Measurements from ENCODE around the gene ASPA.
"Not testable (repeated sequence)": the region's sequence is repeated elsewhere in the genome, so short reads cannot be mapped to it uniquely, and the experiment has no call there.

Gene ASPA

DNA sequence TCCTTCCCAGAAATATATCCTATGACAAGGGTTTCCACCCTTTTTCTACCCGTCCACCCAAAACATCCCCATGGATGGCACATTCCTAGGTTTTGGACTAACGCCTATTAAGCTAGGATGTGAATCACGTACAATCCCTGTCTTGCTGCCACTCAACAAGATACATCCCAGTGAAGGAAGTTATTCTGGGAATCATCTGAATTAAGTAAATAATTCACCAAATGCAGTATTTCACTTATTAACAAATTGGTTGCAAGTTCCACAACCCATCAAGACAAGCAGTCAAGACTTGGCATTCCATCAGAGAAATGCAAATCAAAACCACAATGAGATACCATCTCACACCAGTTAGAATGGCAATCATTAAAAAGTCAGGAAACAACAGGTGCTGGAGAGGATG lies 32.1 kb downstream of the ASPA start:
- no peak for DNase-seq (ENCODE audit: low spot score)

DNA sequence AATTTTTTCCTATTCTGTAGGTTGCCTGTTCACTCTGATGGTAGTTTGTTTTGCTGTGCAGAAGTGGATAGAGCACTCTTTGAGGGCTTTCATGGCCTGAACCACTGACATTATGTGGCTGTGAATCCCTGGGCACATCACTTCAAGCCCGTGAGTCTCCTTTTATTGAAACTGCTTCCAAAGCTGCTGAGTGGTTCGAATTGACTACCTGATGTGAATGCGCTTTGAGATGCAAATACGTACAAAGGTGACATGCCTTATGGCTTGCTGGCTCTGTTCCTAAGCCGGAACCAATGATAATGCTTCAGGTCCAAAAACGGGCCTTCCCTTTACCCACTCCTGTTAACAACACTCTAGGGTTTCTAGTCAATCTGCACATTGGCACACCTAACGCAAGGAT lies 34.3 kb downstream of the ASPA start:
- DNase-seq (ENCODE audit: low spot score): no peak

- DNase-seq (ENCODE audit: low spot score): no peak
Observed at GRCh38 chr17:3511852-3512504, 36.2 kb downstream of the ASPA start.

- DNase-seq (ENCODE audit: low spot score): no peak
Observed at GRCh38 chr17:3512505-3513171, 36.8 kb downstream of the ASPA start.

DNA sequence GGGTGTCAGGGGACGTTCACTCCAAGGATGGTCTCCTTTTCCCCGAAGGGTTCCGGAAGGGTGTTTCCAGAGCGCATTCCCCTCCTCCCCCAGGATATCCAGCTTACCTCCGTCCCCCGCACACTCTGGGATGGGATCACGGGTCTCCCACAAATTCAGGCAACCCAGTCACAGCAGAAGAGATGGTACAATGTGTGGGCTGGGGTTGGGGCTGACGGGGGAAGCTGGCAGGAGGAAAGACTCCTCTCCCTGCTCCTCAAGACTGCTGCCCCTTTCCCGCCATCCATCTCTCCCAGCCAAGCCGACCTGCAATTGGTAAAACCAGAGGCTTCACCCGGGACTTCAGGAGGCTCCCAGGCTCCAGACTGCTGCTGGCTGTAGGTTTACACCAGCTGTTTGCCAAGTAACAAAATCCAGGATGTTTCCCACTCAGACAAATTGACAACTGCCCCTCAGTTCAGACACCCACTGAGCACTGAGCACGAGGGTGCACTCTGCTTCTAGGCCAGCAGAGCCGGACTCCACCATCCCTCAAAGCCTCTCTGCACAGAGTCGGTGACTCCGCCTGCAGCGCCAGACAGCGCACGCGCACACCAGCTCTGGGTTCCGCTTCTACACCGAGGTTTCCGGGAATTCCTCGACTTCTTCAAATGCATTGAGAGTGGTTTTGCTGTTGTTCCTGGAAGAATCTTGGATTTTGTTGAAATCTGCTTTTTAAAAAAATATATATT lies 37.7 kb downstream of the ASPA start:
- no peak for DNase-seq (ENCODE audit: low spot score)

DNA sequence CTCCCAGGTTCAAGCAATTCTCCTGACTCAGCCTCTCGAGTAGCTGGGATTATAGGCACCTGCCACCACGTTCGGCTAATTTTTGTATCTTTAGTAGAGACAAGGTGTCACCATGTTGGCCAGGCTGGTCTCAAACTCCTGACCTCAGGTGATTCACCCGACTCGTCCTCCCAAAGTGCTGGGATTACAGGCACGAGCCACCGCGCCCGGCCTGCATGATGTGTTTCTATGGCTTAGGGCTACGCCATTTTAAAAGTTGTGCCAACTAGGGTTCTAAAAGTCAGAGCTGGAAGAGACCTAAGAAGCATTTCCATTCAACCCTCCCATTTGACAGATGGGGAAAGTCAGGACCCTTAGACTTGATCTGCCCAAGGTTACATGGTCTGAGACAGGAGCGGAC lies 38.4 kb downstream of the ASPA start:
- DNase-seq (ENCODE audit: low spot score): not testable (repeated sequence)

DNA sequence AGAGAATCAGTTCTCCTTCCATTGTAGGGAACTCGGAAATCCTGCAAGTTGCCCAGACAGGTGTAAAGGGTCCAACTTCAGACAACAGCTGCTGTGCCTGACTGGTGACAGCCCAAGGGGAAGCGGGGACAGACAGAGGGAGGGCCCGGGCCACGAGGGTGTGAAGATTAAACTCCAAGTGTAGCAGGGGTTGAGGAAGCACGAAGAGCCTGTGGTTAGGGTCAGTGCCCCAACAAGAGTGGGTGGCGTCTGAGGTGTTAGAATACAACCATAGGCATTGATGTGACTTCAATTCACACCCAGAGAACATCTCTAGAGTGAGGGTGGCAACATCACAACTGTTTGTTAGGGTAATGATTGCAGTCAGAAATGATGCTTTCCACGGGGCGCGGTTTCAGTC lies 39.1 kb downstream of the ASPA start:
- no peak for DNase-seq (ENCODE audit: low spot score)

GRCh38 chr17:3519472-3519871 lies 43.7 kb downstream of the ASPA start:
- DNase-seq (ENCODE audit: low spot score): not testable (repeated sequence)

- no peak for DNase-seq (ENCODE audit: low spot score)
Observed at GRCh38 chr17:3524024-3524423, 48.2 kb downstream of the ASPA start.

DNA sequence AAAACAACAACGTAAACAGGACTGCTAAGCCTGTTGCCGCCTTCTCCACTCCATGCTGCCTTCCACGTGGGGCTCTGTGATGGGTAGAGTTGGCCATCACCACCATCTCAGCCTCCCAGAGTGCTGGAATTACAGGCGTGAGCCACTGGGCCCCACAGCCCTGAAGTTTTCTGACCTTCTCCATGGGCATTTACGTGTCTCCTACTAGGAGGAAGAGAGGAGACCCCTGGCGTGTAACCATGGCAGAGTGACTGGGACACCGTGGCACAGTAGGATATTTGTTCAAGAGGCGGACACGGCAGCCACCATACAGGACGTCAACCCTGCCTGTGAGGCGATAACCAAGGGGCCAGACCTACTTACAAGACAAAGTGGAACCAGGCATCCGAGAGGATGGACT lies 50.7 kb downstream of the ASPA start:
- no peak for DNase-seq (ENCODE audit: low spot score)

GRCh38 chr17:3526971-3527370 lies 51.2 kb downstream of the ASPA start:
- DNase-seq (ENCODE audit: low spot score): no peak

DNA sequence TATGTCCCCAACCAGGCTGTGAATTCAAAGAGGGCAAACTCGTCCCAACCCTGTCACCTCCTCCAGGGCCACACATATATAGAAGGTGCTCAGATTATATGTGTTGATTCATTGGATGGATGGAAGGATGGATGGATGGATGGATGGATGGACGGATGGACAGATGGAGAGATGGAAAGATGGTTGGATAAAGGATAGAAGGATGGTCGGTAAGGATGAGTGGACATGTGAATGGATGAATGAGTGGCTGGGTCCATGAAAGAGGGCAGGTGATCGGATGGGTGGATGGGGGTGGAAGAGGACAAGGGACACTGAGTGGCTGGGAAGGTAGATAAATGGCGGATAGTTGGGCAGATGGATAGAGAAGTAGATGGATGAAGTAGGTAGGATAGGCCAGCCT lies 51.7 kb downstream of the ASPA start:
- no peak for DNase-seq (ENCODE audit: low spot score)

DNA sequence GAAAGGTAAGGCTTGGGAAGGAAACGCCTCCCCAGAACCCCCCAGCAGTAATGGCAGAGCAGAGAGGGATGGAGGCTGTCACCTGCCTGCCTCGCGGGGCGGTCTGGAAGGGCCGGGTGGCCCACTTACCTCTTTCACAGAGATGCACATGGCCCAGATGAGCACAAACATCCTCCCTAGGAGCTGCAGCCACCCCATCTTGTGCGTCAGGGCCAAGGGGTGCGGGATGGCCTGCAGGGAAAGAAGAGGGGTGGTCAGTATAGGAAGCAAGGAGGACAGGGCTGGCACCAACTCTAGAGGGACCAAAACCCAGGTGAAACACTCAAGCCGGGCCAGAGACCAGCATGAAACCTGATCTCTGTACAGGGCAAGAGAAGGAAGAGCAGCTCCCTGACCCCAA lies 52.1 kb downstream of the ASPA start:
- no peak for DNase-seq (ENCODE audit: low spot score)

DNA sequence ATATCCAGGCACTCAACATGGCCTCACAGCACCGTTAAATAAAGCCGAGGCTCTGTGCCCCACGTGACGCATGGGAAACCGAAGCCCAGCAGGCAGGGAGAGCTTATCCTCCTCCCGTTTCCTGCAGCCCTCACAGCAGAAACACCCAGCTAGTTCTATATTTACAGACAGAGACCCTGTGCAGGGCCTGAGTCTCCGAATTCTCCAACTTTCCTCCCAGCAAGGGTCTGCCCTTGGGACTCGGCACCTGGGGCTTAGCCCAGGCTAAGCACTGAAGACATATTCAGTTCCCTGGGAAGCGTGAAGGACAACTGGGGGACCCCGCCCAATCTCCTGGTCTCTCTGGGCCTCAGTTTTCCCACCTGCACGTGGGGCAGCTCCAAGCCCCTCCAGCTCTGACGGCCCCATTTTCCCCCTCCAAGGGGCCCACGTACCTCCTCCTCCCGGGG lies 52.6 kb downstream of the ASPA start:
- no peak for DNase-seq (ENCODE audit: low spot score)

DNA sequence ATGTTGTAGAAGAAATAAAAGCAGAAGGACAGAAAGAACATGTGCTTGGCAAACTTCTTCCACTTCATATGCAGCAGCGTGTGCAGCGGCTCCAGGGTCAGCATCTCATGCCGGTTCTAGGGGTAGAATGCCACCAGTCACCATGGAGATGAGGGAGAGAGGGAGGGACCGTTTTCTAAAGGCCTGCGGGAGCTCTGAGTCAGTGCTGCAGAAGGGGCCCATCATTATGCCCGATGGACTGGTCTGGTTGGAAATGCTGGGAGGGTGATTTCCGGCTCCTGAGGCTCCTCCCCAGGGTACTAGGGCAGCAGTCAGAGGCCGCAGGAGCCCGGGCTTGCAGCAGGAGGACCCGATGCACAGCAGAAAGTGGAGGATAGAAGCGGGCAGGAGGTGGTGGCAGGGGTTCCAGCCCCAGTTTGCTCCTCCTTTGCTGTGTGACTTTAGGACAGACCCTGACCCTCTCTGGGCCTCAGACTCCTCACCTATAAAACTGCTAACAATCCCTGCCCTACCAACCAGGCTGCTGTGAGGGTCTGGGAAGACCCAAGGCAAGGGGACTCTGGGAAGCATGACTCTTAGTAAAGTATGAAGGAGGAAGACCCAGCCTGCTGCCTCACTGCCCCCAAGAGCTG lies 53.2 kb downstream of the ASPA start:
- DNase-seq (ENCODE audit: low spot score): no peak

GRCh38 chr17:3529817-3530741 lies 54.3 kb downstream of the ASPA start:
- DNase-seq (ENCODE audit: low spot score): peak; percentile 80

DNA sequence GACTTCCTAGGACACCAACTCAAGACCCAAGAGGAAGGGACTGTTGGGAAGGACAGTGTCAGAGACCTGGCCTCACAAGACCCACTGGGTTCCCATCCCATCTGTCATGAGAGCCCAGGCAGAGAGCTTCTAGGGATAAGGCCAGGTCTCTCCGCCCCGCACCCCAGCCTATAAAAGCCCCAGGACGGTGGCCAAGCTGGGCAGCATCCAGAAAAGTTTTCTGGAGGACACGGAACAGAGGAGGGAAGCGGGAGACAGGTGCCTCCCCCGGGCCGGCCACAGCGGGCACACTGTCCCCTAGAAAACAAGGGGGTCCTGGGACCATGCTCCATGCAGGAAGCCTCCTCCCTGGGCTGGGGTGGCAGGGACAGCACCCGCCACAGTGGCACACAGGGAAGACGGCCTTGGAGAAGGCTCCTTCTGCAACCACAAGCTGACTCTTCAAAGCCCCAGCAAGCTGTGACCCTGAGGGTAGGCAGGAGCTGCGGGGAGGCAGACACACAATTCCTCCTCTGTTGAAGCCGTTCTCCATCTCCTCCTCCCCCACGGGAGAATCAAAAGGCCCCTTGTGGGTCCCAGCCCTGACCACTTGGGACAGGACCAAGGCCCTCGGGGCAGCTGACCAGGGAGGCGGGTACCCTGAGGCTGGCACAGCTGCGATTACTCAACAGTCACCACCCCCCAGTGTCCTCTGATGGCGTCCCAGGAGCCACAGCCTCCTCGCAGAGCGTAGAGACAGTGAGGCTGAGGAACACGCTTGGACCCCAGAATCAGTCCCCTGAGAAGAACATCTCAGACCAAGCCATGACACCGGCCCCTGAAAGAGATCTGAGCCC lies 55.7 kb downstream of the ASPA start:
- DNase-seq (ENCODE audit: low spot score): no peak

DNA sequence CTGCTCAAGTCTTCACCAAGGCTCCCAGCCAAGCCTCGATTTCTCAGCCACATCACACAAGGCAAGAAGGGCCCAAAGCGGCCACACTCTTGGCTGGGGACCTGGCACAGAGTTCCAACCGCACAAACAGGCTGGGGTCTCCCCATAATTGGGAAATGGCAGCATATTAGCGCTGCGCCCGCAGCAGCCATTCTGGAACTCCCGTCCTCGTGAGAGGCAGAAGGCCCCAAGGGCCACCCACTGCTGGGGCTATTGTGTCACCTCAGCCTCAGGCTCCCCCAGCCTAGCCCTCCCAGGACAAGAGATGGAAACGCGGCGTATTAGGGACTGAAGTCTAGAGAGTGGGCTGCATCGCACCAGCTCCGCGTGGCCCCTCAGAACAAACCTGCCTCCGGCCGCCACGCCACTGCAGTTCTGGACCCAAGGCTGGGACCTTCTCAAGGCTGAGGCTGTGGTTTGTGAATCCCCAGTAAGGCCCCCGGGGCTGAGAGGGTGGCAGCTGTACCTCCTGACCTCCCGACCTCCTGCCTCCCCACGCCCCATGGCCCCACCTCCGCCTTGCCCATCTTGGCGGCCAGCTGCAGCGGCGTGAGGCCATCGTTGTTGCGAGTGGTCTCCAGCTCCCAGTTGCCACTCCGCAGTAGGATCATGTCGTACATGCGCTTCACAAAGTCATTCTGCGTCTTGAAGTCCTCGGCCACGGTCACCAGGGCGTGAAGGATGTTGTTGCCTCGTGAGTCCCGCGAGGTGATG lies 56.5 kb downstream of the ASPA start:
- no peak for DNase-seq (ENCODE audit: low spot score)

- no peak for DNase-seq (ENCODE audit: low spot score)
Observed at GRCh38 chr17:3532859-3533142, 57.0 kb downstream of the ASPA start.

GRCh38 chr17:3533752-3534151 lies 58.0 kb downstream of the ASPA start:
- DNase-seq (ENCODE audit: low spot score): no peak
